SK-N-DZ (cell line): ENCODE data around the gene STOX2.

Experiments
- DNase-seq: peaks from one replicate; pipeline ENCODE4 v3.0.0-alpha.2; 2015; ENCODE audit warnings: low spot score

Gene STOX2

DNA sequence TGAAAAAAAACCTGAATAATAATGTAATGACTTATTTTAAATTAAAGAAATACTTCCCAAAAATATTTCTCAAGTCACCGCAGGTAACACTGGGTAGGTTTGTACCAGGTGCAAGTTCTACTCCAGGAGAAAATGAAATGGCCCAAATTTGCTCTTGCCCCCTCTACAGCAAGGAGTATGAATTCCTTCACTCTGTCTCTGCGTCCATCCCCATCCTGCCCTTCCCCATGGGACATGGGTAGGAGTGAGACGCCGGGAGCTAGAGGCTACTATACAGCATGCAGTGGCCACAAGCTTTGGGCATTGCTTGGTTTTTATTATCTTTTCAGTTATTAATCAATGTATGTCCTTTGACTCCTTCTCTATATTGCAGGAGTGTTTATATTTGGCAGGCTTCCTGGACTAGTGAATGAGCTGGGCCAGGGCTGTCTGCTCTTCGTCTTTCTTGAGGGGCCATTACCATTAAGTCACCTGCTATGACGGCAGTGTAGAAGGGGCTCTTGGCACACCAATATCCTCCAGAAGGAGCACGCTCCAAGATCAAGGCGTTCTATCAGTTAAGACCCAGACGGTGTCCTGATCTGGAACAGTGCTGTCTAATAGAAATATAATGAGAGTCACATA lies 162.9 kb downstream of the STOX2 start:
- DNase-seq: no peak
